SK-MEL-5 (cell line): Measurements from ENCODE around the gene URB1. TPM values are rescaled to one million over a fixed set of nuclear protein-coding genes. Genes with fewer than 3 reads are reported as not detected.
A peak's percentile ranks its signal among the peaks of the same experiment; 100 is the strongest.
"Not testable (repeated sequence)": the region's sequence is repeated elsewhere in the genome, so short reads cannot be mapped to it uniquely, and the experiment has no call there.

Experiments
- DNase-seq: peaks from one replicate; pipeline ENCODE4 v3.0.0-alpha.2; 2016; ENCODE audit warnings: low read depth, low spot score
- in situ Hi-C: cut with HindIII; loops from 2 replicates; pipeline ENCODE4 v1.10.0; 2016; ENCODE audit warnings: low sequenced_read_pairs, high pct_unique_total_duplicates, low pct_unique_long_range_greater_than_20kb
- total RNA-seq: library from RNA; depleted of rRNA; stranded (reverse); fragments of >200 nt; shearing (Covaris generic); gene quantifications from 2 replicates; pipeline ENCODE4 v1.2.3, GENCODE V29; 2014

The URB1 gene
- total RNA-seq, 1 experiment from 2014 or later, result 34.2 TPM

DNA sequence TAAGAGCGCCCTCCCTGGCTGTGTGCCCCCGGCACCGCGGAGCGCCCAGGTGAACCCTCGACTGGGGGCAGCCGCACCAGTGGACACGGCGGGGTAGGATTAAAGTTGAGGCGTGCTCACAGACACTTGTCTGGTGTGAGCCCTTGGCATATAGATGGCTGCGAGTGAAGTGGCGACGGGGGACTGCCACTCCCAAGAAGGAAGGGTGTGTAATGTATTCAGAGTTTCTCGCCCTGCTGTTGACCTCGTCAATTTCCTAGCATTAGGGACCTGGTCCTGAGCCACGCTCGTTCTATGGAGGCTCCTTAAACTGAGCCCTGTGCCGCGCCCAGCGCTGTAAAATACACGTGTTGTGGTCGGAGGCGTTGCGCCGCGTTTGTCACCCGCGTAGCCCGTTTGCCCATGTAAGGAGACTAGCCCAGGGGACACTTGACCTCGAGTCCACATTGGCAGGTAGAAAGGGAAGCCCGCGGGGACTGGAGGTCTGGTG lies 20.2 kb upstream of the URB1 start:
- DNase-seq, result no peak
- in situ Hi-C loops, result no loop called here

DNA sequence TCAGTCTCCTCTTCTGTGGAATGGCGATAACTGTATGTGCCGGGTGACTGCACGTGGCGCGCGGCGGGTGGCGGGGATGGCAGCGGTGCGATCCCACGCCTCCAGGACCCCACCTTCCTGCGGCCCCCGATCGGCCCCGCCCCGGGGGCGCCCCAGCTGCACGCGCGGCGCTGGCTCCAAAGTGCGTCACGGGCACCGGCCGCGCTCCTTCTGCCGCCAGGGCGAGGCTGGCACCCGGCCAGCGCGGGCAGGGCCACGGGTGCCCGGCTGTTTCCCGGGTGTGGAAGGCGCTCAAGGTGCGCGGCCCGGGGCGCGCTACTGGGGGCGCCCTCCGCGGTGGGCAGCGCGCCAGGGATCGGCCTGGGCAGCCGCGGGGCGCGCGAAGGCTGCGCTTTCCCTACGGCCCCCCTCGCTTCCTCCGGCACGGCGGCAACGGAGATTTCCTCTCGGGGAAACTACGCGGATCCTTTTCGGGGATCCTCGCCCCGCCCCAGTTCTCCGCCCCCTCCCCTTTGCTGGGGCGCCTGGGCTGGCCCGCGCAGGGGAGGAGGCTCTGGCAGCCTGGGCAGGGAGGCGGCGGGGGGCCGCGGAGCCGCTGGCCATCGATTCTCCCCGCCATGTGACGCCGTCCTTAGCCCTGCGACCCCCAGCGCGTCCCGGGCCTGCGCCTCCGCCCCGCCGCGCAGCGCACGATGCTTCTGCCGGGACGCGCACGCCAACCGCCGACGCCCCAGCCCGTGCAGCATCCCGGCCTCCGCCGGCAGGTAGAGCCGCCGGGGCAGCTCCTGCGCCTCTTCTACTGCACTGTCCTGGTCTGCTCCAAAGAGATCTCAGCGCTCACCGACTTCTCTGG lies 19.6 kb upstream of the URB1 start, which contains the start of gene EVA1C:
TSS of gene EVA1C (plus strand) at position 545 of the 853 bp plus-strand sequence. CDS start at position 693, 148 bp downstream.
- in situ Hi-C loops, result no loop called here
- DNase-seq, result no peak

DNA sequence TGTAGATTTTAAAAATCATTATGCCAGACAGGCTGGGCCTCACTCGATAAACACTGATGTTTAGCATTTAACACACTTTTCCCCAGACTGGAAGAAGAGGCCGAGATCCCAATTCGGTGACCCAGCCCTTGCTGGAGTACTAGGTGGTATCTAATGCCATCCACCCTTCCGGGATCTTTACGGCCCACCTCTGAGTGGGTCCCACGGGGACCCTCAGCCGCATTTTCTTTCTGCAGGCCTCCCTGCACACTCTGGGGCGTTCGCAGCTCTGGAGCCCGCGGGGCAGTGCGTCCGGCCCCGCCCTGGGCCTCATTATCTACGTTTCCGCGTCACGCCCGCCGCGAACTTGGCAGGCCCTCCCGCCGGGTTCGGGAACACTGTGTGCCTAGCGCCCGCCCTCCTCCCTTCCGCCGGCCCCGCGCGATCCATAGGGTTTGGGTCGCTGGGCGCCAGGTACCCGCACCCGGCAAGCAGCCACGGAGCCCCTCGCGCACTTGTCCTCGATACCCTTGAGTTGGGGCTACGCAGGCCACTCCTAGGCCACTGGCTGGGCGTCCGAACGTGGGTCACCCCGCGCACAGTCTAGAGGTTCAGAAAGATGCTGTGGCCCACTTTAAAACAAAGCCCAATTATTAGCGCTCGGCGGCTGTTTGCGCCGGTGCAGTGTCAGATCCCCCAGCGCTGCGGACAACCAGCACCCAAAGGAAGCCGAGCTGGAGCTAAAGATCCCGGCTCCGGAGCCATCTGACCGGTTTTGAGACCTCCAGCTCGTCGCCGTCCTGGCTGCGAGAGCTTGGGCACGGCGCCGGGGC lies 18.7 kb upstream of the URB1 start:
- DNase-seq, result no peak
- in situ Hi-C loops, result no loop called here

DNA sequence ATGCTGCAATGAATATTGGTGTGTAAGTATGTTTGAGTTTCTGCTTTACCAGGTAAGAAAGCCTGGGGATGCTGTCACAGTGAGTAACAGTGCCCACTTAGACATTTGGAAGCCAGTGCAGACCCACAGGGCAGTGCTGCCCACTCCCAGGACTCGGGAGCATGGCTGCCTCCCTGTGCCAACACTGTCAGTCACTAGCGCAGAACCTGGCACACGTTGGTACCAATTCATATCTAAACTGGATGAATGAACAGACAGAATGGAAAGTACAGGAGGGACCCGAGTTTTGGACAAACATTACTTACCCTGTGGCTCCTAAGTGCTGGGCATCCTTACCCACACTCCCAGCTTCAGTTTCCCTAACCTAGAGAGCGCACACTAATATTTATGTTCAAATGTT lies 18.1 kb upstream of the URB1 start:
- DNase-seq, result no peak
- in situ Hi-C loops, result no loop called here

DNA sequence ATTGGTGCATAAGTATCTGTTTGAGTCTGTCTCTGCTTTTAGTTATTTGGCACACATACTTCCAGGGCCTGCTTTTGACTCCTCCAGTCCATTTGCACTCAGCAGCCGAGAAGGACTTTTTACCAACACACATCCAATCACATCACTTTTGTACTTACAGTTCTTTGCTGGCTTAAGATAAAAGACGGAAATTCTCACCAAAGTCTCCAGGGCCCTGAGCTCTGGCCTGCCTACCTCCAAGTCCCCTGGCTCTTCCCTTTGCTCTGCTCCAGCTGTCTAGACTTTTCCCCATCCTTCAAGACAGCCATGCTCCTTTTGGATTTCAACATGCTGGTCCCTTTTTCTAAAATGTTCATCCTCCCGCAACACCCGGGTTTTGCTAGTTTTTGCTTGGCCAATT lies 17.5 kb upstream of the URB1 start:
- DNase-seq, result no peak
- in situ Hi-C loops, result no loop called here

DNA sequence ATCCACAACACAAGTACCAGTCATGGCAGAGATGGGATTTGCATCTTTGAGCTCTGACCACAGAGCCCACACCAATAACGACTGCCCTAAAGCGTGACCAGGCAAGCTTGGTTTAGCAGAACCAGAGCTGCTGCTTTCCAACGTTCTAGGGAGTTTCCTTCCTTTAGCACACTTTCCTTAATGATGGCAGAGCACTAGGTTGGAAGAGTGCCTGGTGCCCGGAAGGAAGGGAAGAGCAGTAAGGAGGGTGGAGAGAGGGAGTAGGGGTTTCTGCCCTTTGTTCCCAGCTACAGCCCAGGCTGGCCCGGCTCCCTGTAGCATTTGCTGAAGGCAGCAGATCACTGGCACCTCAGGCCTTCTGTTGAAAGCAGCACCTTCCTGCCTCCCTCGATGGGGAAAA lies 13.6 kb upstream of the URB1 start:
- no peak for DNase-seq
- in situ Hi-C loops, result no loop called here

DNA sequence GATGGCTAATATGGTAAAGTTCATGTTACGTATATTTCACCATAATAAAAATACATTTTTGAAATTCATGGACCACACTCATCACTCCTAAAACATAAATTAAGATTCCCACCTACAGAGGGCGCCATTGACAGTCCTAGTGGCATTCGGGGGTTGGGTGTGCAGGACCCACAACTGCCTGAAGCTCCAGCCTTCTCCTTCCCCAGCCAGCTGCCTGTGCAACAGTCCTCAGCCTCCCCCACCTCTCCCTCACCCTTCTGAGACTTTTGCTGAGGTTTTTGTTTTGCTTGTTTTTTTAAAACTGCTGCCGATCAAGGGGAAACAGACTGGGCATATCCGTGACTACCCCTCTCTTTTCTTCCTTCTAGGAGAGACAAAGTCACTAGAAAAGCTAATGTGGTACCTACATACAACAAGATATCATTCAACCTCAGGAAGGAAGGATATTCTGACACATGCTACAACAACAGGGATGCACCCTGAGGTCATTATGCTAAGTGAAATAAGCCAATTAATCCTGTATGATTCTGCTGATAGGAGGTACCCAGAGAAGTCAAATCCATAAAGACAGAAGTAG lies 10.5 kb upstream of the URB1 start:
- DNase-seq, result peak; percentile 81
- in situ Hi-C loops, result no loop called here

DNA sequence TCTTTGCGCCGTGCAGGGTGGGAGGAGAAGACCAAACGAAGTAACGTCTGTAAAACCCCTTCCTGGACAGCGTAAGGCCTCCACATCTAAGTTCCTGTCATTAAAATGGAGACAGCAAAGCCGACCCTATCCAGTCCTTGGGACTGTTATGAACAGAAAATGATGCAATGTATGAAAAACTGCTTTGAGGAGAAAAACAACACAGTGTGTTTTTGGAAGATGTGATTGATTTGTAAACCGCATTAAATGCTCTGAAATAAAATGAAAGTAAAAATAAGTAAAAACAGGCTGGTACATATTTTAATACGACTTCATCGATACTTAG lies 827 bp upstream of the URB1 start:
- in situ Hi-C loops, result no loop called here
- no peak for DNase-seq

DNA sequence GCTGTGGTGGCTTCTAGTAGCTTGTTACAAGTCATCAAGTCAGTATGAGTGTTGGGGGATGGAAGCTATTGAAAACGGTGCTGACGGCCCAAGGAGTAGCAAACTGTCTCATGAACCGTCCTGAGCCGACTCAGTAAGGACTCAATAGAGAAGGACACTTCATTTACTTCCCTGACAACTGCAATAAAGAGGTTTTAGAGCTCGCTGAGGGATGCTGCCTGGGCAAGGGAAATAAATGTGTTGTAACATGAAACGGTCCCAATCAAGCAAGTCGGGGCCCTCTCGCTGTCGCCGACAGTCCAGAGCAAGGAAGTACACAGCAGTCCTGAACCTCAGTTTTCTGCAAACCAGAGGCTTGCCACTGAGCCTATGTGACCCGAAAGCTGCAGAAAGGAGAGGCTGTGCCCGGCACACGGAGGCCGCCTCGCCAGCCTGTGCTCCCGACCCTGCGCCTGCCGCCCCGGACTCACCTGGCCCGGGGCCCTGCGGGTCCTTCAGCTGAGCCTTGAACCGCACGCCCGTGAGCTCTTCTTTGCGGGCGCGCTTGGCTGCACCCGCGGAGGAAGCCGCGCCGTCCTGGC lies 423 bp downstream of the URB1 start:
- in situ Hi-C loops, result no loop called here
- DNase-seq, result no peak

DNA sequence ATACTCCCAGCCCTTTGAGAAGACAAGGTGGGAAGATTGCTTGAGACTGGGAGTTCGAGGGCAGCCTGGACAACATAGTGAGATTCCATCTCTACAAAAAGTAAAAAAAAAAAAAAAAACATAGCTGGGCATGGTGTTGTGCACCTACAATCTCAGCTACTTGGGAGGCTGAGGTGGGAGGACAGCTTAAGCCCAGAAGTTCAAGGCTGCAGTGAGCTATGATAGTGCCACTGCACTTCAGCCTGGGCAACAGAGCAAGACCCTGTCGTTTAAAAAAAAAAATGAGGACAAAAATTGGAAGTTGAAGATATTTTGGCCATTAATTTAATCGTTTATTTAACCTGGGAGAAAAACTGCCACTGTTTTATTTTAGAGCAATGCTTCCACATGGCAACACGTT lies 1.1 kb downstream of the URB1 start:
- DNase-seq, result no peak
- in situ Hi-C loops, result no loop called here

DNA sequence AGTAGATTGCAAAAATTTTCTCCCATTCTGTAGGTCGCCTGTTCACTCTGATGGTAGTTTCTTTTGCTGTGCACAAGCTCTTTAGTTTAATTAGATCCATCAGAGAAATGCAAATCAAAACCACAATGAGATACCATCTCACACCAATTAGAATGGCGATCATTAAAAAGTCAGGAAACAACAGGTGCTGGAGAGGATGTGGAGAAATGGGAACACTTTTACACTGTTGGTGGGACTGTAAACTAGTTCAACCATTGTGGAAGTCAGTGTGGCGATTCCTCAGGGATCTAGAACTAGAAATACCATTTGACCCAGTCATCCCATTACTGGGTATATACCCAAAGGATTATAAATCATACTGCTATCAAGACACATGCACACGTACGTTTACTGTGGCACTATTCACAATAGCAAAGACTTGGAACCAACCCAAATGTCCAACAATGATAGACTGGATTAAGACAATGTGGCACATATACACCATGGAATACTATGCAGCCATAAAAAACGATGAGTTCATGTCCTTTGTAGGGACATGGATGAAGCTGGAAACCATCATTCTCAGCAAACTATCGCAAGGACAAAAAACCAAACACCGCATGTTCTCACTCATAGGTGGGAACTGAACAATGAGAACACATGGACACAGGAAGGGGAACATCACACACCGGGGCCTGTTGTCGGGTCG lies 2.1 kb downstream of the URB1 start:
- in situ Hi-C loops, DNase-seq: not testable (repeated sequence)

DNA sequence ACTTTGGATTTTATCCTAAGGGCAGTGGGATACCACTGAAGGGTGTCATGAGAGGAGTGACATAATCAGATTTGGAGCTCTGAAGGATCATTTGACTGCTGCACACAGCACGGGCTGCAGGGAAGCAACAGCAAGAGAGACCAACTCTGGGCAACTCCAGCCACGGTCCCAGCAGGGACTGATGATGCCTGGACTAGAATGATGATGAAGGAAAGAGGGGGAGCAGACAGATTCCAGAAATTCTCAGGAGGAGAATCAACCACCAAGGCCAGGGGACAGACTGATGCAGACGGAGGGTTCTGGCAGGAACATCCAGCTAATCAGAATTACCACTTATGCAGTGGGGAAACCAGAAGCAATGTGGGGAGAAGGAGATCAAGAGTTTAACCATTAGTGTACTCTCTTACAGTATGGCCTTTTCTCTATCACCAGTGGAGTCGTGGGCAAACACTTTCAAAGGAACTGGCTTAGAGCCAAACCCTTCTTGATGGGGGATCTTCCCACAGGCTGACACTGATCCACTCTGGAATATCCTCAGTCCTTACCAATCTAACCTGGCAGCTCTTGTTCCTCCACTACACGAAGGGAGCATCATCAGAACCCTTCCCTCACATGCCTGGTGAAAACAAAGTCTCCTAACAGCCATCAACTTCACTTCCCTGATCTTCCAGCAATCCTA lies 3.3 kb downstream of the URB1 start:
- DNase-seq, result no peak

DNA sequence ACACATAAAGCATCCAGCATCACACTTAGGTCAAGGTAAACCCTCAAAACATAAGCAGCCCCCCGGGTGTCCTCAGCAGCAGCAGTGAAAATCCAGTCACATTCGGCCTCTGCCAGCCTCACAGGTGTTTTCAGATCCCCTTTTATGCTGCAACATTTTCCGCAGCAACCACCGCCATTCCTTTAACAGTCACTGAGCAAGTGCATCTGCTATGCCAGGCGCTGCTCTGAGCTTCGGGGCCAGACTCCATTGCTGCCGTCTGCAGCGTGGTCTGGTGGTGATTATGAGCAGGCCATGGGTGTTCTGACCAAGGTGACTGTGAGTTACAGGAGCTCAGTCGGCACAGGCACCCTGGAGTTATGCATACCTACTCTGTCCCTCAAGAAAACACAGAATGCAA lies 4.5 kb downstream of the URB1 start:
- in situ Hi-C loops, result no loop called here
- no peak for DNase-seq

More for the DNA sequence above, 3.3 kb downstream of the URB1 start:
- in situ Hi-C loops, result no loop called here

DNA sequence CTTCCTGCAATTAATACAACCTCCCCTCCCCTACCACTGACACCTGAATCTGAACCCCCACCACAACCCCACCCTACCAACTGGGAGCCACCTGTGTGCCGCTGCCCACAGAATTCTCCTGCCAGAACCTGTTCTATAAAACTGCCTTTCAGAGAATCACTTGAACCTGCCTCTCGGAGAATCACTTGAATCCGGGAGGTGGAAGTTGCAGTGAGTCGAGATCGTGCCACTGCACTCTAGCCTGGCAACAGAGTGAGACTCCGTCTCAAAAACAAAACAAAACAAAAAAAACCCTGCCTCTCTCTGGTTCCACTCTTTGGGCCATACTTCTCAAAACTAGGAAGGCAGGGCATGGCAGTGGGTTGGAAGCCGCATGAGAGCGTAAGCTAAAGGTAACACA lies 5.7 kb downstream of the URB1 start:
- in situ Hi-C loops, result no loop called here
- DNase-seq, result no peak

DNA sequence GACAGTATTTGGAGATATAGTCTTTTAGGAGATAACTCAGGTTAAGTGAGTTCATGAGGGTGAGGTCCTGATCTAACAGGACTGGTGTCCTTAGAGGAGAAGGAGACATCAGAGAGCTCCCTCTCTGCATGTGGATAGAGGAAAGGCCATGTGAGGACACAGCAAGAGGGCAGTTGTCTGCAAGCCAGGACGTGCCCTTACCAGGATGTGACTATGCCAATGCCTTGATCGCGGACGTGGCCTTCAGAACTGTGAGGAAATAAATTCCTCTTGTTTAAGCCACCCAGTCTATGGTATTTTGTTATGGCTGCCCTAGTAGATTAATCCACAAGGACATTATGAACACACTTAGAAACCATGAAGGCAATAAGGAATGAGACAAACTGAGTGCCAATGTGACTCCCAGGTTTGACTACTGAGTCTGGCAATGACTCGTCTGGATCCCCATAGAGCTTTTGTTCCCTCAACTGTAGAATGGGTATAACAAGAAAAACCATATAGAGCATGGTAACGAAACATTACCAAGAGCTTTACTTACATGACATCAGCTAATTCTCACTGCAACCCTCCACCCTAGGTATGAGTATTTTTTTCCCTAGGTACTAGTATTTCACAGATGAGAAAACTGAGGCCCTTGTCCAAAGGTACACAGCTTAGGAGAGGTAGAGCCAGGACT lies 6.5 kb downstream of the URB1 start:
- no peak for DNase-seq
- in situ Hi-C loops, result no loop called here

DNA sequence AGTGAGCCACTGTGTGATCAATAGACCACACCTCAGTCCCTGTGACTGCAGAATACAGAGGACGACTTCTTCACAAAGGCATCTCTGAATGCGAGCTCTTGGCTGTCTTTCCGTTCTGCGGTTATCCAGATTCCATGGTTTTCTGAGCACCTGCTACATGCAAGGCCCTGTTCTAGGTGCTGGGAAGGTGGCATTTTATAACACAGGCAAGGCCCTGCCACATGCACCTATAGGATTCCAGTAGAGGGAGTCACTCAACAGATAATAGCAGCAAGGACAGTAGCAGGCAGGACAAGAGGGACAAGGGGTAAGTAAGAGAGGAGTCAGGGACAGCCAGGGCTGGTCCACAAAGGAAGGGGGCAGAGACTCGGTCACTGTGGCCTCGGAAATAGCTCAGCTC lies 9.0 kb downstream of the URB1 start:
- DNase-seq, result no peak
- in situ Hi-C loops, result no loop called here
